Germinal center (tissue), 1 donor: ENCODE measurements around the gene CPN1.
"Not testable (repeated sequence)": the region's sequence is repeated elsewhere in the genome, so short reads cannot be mapped to it uniquely, and the experiment has no call there.

Experiments
- DNase-seq: peaks from one replicate; pipeline ENCODE4 v3.0.0; 2012; ENCODE audit warnings: mixed read lengths, low spot score

The CPN1 gene

GRCh38 chr10:100081075-100082001 lies at the start of gene CPN1:
Gene CPN1 (minus strand): TSS chr10:100081869. CDS start chr10:100081625, 244 bp downstream.
- no peak for DNase-seq

- no peak for DNase-seq
Observed at GRCh38 chr10:100130831-100131230, 49.2 kb upstream of the CPN1 start.

- DNase-seq = no peak
Observed at GRCh38 chr10:100129424-100129823, 47.8 kb upstream of the CPN1 start.

- no peak for DNase-seq
Observed at GRCh38 chr10:100128951-100129350, 47.3 kb upstream of the CPN1 start.

- not testable (repeated sequence) for DNase-seq
Observed at GRCh38 chr10:100125335-100125734, 43.7 kb upstream of the CPN1 start.

- DNase-seq = no peak
Observed at GRCh38 chr10:100124097-100124496, 42.4 kb upstream of the CPN1 start.

- DNase-seq = no peak
Observed at GRCh38 chr10:100122780-100123179, 41.1 kb upstream of the CPN1 start.

- no peak for DNase-seq
Observed at GRCh38 chr10:100120550-100120949, 38.9 kb upstream of the CPN1 start.

- no peak for DNase-seq
Observed at GRCh38 chr10:100119726-100120125, 38.1 kb upstream of the CPN1 start.

GRCh38 chr10:100114976-100115770 lies 33.5 kb upstream of the CPN1 start:
- DNase-seq = no peak

- no peak for DNase-seq
Observed at GRCh38 chr10:100114460-100114859, 32.8 kb upstream of the CPN1 start.

GRCh38 chr10:100109670-100110069 lies 28.0 kb upstream of the CPN1 start:
- DNase-seq = no peak

GRCh38 chr10:100106865-100107264 lies 25.2 kb upstream of the CPN1 start:
- DNase-seq = no peak

GRCh38 chr10:100104300-100104699 lies 22.6 kb upstream of the CPN1 start:
- no peak for DNase-seq

- no peak for DNase-seq
Observed at GRCh38 chr10:100103581-100103980, 21.9 kb upstream of the CPN1 start.

- no peak for DNase-seq
Observed at GRCh38 chr10:100101192-100102076, 19.8 kb upstream of the CPN1 start.

- DNase-seq = no peak
Observed at GRCh38 chr10:100100651-100101184, 19.0 kb upstream of the CPN1 start.

- no peak for DNase-seq
Observed at GRCh38 chr10:100089241-100089640, 7.6 kb upstream of the CPN1 start.

- DNase-seq = not testable (repeated sequence)
Observed at GRCh38 chr10:100086708-100087107, 5.0 kb upstream of the CPN1 start.

- DNase-seq = no peak
Observed at GRCh38 chr10:100085596-100085995, 3.9 kb upstream of the CPN1 start.

- DNase-seq = no peak
Observed at GRCh38 chr10:100083623-100084022, 2.0 kb upstream of the CPN1 start.

GRCh38 chr10:100082276-100082675 lies 607 bp upstream of the CPN1 start:
- DNase-seq = not testable (repeated sequence)
